Muscle layer of colon (tissue), 2 donors: ENCODE results near the gene EYA2.
A peak's percentile ranks its signal among the peaks of the same experiment; 100 is the strongest.

Source experiments
- H3K27ac ChIP-seq: one replicate; pipeline ENCODE4 v1.7.0; 2013; ENCODE audit warnings: low read depth, mild to moderate bottlenecking, low read length, moderate library complexity
- H3K27me3 ChIP-seq, 2 donors: one replicate each; pipeline ENCODE4 v1.7.0; 2013; ENCODE audit warnings: low read length in 2 of 2, mild to moderate bottlenecking in 2 of 2; ENCODE audit not compliant: insufficient read depth in 2 of 2, control insufficient read depth in 1 of 2
- H3K36me3 ChIP-seq: one replicate; pipeline ENCODE4 v1.7.0; 2013; ENCODE audit warnings: mild to moderate bottlenecking, low read length; ENCODE audit not compliant: insufficient read depth
- H3K4me1 ChIP-seq: one replicate; pipeline ENCODE4 v1.7.0; 2013; ENCODE audit warnings: mild to moderate bottlenecking, low read length; ENCODE audit not compliant: insufficient read depth
- H3K4me3 ChIP-seq, 2 donors: one replicate each; pipeline ENCODE4 v1.7.0; 2013; ENCODE audit warnings: low read length in 2 of 2, low read depth in 1 of 2, mild to moderate bottlenecking in 1 of 2, moderate library complexity in 1 of 2
- H3K9ac ChIP-seq: one replicate; pipeline ENCODE4 v1.7.0; 2013; ENCODE audit warnings: low read length
- H3K9me3 ChIP-seq: one replicate; pipeline ENCODE4 v1.7.0; 2013; ENCODE audit warnings: mild to moderate bottlenecking, low read length
- donor health status: abdominal sarcoma.
- donor health status: Adenocarcinoma of cecum.

Gene EYA2

GRCh38 chr20:46894579-46894958 lies at the start of gene EYA2:
EYA2 (plus strand) TSS chr20:46894843; CDS start chr20:46990011, 95,168 bp downstream.
- no peak within 1 kb of the TSS for H3K27ac ChIP-seq
- peak within 1 kb of the TSS; percentile 40 to 49 for H3K4me3 ChIP-seq
- peaks cover 5% of the 10 kb centered on the region for H3K9me3 ChIP-seq
- peaks cover 3 to 21% of the 10 kb centered on the region in 2 donors for H3K27me3 ChIP-seq
- no peaks in the 10 kb centered on the region for H3K36me3 ChIP-seq
- H3K4me1 ChIP-seq: no peaks in the 10 kb centered on the region
- H3K9ac ChIP-seq: no peak within 1 kb of the TSS

DNA sequence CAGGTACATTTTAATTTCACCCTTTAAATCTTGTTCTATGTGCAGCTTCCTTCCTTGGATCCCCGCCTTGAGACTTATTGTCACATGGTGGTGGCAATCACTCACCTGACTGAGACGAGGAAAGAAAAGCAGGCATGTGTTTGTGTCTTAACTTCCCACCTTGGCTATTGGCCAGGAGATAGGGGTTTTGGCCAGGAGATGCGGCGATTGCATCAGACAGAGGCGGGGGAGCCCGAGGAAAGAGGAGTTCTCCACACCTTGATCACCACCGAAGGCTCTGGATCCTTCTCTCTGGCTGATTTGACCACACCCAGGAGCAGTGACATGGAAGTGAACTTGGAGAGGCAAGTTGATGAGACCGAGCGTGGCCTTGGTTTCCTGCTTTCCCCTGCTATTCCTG lies 49.7 kb upstream of the EYA2 start:
- Histone ChIP-seq H3K9ac (no peak overlapping the region), H3K4me3 (no peak overlapping the region), H3K9me3 (no peaks in the 10 kb centered on the region), H3K27ac (no peak overlapping the region), H3K27me3 (no peaks in the 10 kb centered on the region), H3K4me1 (no peaks in the 10 kb centered on the region), H3K36me3 (no peaks in the 10 kb centered on the region)

DNA sequence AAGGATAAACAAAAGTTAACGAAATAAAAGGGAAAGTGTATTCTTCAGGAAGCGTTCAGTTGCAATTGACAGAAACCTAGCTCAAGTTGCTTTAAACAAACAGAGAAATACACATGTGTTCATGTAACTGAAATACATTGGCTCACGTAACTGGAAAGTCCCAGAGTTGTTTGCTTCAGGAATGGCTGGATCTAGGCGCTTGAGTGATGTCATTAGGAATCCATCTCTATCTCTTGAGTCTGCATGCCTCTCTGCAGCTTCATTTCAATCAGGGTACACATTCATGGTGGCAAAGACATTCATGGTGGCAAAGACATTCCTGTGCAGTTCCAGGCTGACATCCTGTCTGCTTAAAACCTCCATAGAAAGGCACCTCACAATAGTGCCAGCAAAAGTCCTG lies 45.4 kb upstream of the EYA2 start:
- H3K27me3 ChIP-seq: no peaks in the 10 kb centered on the region
- no peaks in the 10 kb centered on the region for H3K9me3 ChIP-seq
- H3K27ac ChIP-seq: no peak overlapping the region
- H3K36me3 ChIP-seq: no peaks in the 10 kb centered on the region
- no peak overlapping the region for H3K9ac ChIP-seq
- H3K4me3 ChIP-seq: no peak overlapping the region
- H3K4me1 ChIP-seq: no peaks in the 10 kb centered on the region

- no peaks in the 10 kb centered on the region for H3K36me3 ChIP-seq
- no peaks in the 10 kb centered on the region for H3K4me1 ChIP-seq
- no peak overlapping the region for H3K9ac ChIP-seq
- no peaks in the 10 kb centered on the region for H3K9me3 ChIP-seq
- no peak overlapping the region for H3K27ac ChIP-seq
- H3K27me3 ChIP-seq: no peaks in the 10 kb centered on the region
- H3K4me3 ChIP-seq: no peak overlapping the region
Measured at GRCh38 chr20:46849751-46850150, 44.9 kb upstream of the EYA2 start.

GRCh38 chr20:46850416-46850815 lies 44.2 kb upstream of the EYA2 start:
- Histone ChIP-seq H3K9ac (no peak overlapping the region), H3K4me1 (no peaks in the 10 kb centered on the region), H3K9me3 (no peaks in the 10 kb centered on the region), H3K27me3 (no peaks in the 10 kb centered on the region), H3K27ac (no peak overlapping the region), H3K36me3 (no peaks in the 10 kb centered on the region), H3K4me3 (no peak overlapping the region)

DNA sequence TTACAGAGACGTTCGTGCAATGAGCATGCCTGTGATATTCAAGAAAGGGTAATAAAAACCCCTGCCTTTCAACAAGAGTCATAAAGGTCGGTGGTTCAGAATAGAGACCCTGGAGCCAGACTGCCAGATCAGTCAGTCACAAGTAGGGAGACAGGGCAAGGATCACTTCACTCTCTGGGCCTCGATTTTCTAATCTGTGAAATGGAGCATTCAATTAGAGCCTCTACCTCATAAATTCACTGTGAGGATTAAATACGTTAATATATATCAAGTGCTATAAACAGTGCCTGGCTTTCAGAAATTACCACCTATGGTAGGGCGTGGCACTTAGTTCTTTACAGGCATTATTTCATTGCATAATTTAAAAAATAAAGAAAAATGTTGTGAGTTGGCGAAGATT lies 43.7 kb upstream of the EYA2 start:
- Histone ChIP-seq H3K4me3 (no peak overlapping the region), H3K9me3 (no peaks in the 10 kb centered on the region), H3K27me3 (no peaks in the 10 kb centered on the region), H3K9ac (no peak overlapping the region), H3K36me3 (no peaks in the 10 kb centered on the region), H3K4me1 (no peaks in the 10 kb centered on the region), H3K27ac (no peak overlapping the region)

GRCh38 chr20:46851746-46852145 lies 42.9 kb upstream of the EYA2 start:
- Histone ChIP-seq H3K27ac (no peak overlapping the region), H3K4me1 (no peaks in the 10 kb centered on the region), H3K27me3 (no peaks in the 10 kb centered on the region), H3K9ac (no peak overlapping the region), H3K4me3 (no peak overlapping the region), H3K36me3 (no peaks in the 10 kb centered on the region), H3K9me3 (no peaks in the 10 kb centered on the region)

- H3K4me1 ChIP-seq: no peaks in the 10 kb centered on the region
- no peak overlapping the region for H3K4me3 ChIP-seq
- no peaks in the 10 kb centered on the region for H3K27me3 ChIP-seq
- no peaks in the 10 kb centered on the region for H3K36me3 ChIP-seq
- no peak overlapping the region for H3K9ac ChIP-seq
- H3K9me3 ChIP-seq: no peaks in the 10 kb centered on the region
- H3K27ac ChIP-seq: no peak overlapping the region
Measured at GRCh38 chr20:46852313-46852712, 42.3 kb upstream of the EYA2 start.

DNA sequence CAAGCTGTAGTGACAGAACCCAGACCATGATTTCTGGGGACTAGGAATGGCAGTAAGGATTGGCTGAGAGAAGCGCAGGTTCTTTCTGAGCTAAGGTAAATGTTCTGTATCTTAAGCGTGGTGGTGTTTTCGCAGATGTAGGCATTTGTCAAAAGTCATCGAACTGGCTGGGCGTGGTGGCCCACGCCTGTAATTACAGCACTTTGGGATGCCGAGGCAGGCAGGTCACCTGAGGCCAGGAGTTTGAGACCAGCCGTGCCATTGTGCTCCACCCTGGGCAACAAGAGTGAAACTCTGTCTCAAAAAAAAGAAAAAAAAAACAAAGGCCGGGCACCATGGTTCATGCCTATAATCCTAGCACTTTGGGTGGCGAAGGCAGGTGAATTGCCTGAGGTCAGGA lies 40.7 kb upstream of the EYA2 start:
- Histone ChIP-seq H3K36me3 (no peaks in the 10 kb centered on the region), H3K9ac (no peak overlapping the region), H3K9me3 (no peaks in the 10 kb centered on the region), H3K4me3 (no peak overlapping the region), H3K27me3 (no peaks in the 10 kb centered on the region), H3K27ac (no peak overlapping the region), H3K4me1 (no peaks in the 10 kb centered on the region)

GRCh38 chr20:46857061-46857831 lies 37.4 kb upstream of the EYA2 start:
- H3K4me1 ChIP-seq: no peaks in the 10 kb centered on the region
- no peaks in the 10 kb centered on the region for H3K27me3 ChIP-seq
- H3K9ac ChIP-seq: no peak overlapping the region
- no peak overlapping the region for H3K4me3 ChIP-seq
- H3K9me3 ChIP-seq: no peaks in the 10 kb centered on the region
- H3K36me3 ChIP-seq: no peaks in the 10 kb centered on the region
- no peak overlapping the region for H3K27ac ChIP-seq

DNA sequence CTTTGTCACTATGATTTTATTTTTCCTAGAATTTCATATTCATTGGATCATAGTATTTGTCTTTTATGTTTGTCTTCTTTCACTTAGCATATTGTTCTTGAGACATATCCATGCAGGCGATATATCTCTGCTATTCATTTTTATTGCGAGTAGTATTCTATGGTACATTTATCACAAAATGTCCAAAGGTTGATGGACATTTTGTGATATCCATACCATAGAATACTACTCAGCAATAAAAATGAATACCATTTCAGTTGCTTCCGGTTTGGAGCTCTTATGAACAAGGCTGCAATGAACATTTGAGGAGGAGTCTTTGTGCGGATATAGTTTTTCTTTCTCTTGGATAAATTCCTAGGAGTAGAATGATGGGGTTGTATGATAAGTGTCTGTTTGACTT lies 28.8 kb upstream of the EYA2 start:
- Histone ChIP-seq H3K4me3 (no peak overlapping the region), H3K9ac (no peak overlapping the region), H3K9me3 (peaks cover 9% of the 10 kb centered on the region)

DNA sequence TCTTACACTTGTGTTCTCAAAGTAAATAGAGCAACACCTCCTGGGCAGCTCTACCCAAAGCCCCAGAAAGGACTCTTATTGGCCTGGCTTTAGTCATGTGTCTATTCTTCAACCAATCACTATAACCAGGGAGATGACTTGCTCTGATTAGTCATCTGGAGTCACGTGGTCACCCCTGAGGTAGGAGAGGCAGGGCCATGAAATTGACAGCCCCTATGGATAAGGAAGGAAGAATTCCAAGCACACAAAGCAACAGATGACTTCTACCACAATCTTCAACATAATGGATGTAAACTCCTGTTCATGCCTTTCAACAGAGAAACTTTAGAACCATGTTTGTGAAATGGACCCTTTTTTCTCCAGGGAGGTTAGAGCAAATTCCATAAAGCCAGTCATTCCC lies 24.6 kb upstream of the EYA2 start:
- Histone ChIP-seq H3K9ac (no peak overlapping the region), H3K27me3 (no peaks in the 10 kb centered on the region), H3K9me3 (peaks cover 5% of the 10 kb centered on the region), H3K27ac (no peak overlapping the region), H3K36me3 (no peaks in the 10 kb centered on the region), H3K4me3 (no peak overlapping the region), H3K4me1 (no peaks in the 10 kb centered on the region)

More for the DNA sequence above, 28.8 kb upstream of the EYA2 start:
- Histone ChIP-seq H3K36me3 (no peaks in the 10 kb centered on the region), H3K4me1 (no peaks in the 10 kb centered on the region), H3K27me3 (no peaks in the 10 kb centered on the region), H3K27ac (no peak overlapping the region)
